Measurements from ENCODE around the gene LRRC66. TPM values are rescaled to one million over a fixed set of nuclear protein-coding genes. Genes with fewer than 3 reads are reported as not detected.

Gene LRRC66
- total and polyA plus RNA-seq, 2 of the 8 experiments (the other 6 are each of a cell fraction or from before 2014, with no cell fraction given): 0.05 to 0.11 TPM

DNA sequence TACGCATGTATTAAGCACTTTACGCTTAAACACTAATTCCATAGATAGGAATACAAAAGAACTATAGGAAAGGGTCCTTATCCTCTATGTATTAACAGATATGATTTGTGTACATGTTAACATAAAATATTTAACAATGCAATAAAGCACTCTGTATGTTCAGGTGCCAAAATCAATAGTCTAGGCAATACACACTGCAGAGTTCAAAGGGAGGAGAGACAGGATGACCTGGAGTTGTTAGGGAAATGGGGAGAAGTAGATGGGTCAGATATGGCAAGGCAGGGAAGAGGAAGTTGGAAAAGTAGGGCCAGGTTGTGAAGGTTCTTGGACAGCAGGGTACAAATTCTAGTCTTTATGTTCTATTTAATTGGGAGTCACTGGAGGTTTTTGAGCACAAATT, 15.0 kb upstream of the LRRC66 start (continued):
- no peak for TF ChIP-seq POLR2AphosphoS5 (IDR thresholded peaks at IDR 0.05; ENCODE audit: low read depth, low read length)
- TF ChIP-seq KDM1A (IDR thresholded peaks at IDR 0.05; ENCODE audit: borderline replicate concordance, low read length): no peak
